Endodermal cell (in vitro differentiated cells): ENCODE results near the gene ENTPD1. TPM values are rescaled to one million over a fixed set of nuclear protein-coding genes. Genes with fewer than 3 reads are reported as not detected.

ENCODE experiments used
- DNase-seq: peaks from one replicate; pipeline ENCODE4 v3.0.0-alpha.2; 2017
- H3K27ac ChIP-seq: 2 replicates; pipeline ENCODE4 v1.5.1; 2013; ENCODE audit warnings: mild to moderate bottlenecking, low read depth, low read length, moderate library complexity
- H3K27me3 ChIP-seq: 2 replicates; pipeline ENCODE4 v1.6.1; 2013; ENCODE audit warnings: mild to moderate bottlenecking, low read length, moderate library complexity; ENCODE audit not compliant: insufficient read depth, control insufficient read depth, poor library complexity, severe bottlenecking
- H3K36me3 ChIP-seq: 2 replicates; pipeline ENCODE4 v1.7.0; 2013; ENCODE audit warnings: mild to moderate bottlenecking, low read length, moderate library complexity; ENCODE audit not compliant: control insufficient read depth, insufficient read depth
- H3K4me1 ChIP-seq: one replicate; pipeline ENCODE4 v1.7.0; 2013; ENCODE audit warnings: low read length; ENCODE audit not compliant: control insufficient read depth, insufficient read depth
- H3K4me3 ChIP-seq: 2 replicates; pipeline ENCODE4 v1.5.1; 2013; ENCODE audit warnings: mild to moderate bottlenecking, low read length, moderate library complexity
- H3K9ac ChIP-seq: 2 replicates; pipeline ENCODE4 v1.6.1; 2013; ENCODE audit warnings: mild to moderate bottlenecking, low read length, moderate library complexity; ENCODE audit not compliant: poor library complexity, severe bottlenecking; ENCODE audit errors: extremely low read depth
- H3K9me3 ChIP-seq: 2 replicates; pipeline ENCODE4 v1.6.1; 2013; ENCODE audit warnings: mild to moderate bottlenecking, low read length, moderate library complexity; ENCODE audit not compliant: control insufficient read depth
- H3K27ac Mint-ChIP-seq: 2 replicates; pipeline ENCODE4 v1.8.0; 2020; ENCODE audit warnings: mixed read lengths
- H3K27me3 Mint-ChIP-seq: 2 replicates; pipeline ENCODE4 v1.8.0; 2021; ENCODE audit warnings: mild to moderate bottlenecking, mixed read lengths; ENCODE audit not compliant: insufficient read depth
- H3K36me3 Mint-ChIP-seq: 2 replicates; pipeline ENCODE4 v1.8.0; 2020; ENCODE audit warnings: low read depth, mixed read lengths
- H3K4me1 Mint-ChIP-seq: 2 replicates; pipeline ENCODE4 v1.8.0; 2020; ENCODE audit warnings: mixed read lengths
- H3K4me3 Mint-ChIP-seq: 2 replicates; pipeline ENCODE4 v1.8.0; 2020; ENCODE audit warnings: mild to moderate bottlenecking, moderate library complexity, mixed read lengths
- H3K9me3 Mint-ChIP-seq: 2 replicates; pipeline ENCODE4 v1.8.0; 2020; ENCODE audit warnings: mild to moderate bottlenecking, mixed read lengths
- CTCF ChIP-seq: fragments of 200-600 bp; sonication (generic); conservative IDR thresholded peaks from 2 replicates; pipeline ENCODE4 v1.5.0; 2021; ENCODE audit warnings: antibody characterized with exemption, mild to moderate bottlenecking
- WGBS, 2 experiments: methylation state at CpG; one replicate each; pipeline versions ENCODE4 v1.1.5 to v1.1.7; 2013; ENCODE audit warnings: missing lambda C conversion rate in 2 of 2, mixed read lengths in 1 of 2; ENCODE audit not compliant: insufficient coverage in 1 of 2, insufficient read length in 1 of 2; 5-methylcytosine and 5-hydroxymethylcytosine counted together
- total RNA-seq, 2 donors: library from RNA; stranded (reverse); fragmentation: NEBNext Ultra II Directional in 1 of 2; extraction: Animal tissue kit (Norgen Biotek cat#: 25700) in 1 of 2; gene quantifications; 2 replicates in 1 of 2; 3 replicates in 1 of 2; pipeline ENCODE4 v1.2.1, GENCODE V29; 2021

Gene ENTPD1
- total RNA-seq, 2 donors from 2014 or later, result 3.9 TPM

GRCh38 chr10:95837783-95838182 lies 81.8 kb downstream of the ENTPD1 start:
- peaks cover 4% of the 10 kb centered on the region for H3K4me1 ChIP-seq

GRCh38 chr10:95840121-95840520 lies 84.2 kb downstream of the ENTPD1 start:
- peaks cover 24% of the 10 kb centered on the region for H3K36me3 ChIP-seq
- H3K9me3 ChIP-seq, result no peaks in the 10 kb centered on the region
- peaks cover 28% of the 10 kb centered on the region for H3K27me3 ChIP-seq
- H3K4me1 Mint-ChIP-seq, result peaks cover 33% of the 10 kb centered on the region
- no peaks in the 10 kb centered on the region for H3K36me3 Mint-ChIP-seq
- no peak overlapping the region for H3K9ac ChIP-seq
- H3K4me3 Mint-ChIP-seq, result no peak overlapping the region
- peaks cover 4% of the 10 kb centered on the region for H3K4me1 ChIP-seq
- H3K27me3 Mint-ChIP-seq, result peaks cover 35% of the 10 kb centered on the region
- no peak overlapping the region for H3K27ac Mint-ChIP-seq
- WGBS, 2 experiments, result 95 to 100% methylated on average over 2 of the region's 2 CpGs
- no peak overlapping the region for H3K4me3 ChIP-seq
- no peaks in the 10 kb centered on the region for H3K9me3 Mint-ChIP-seq
- DNase-seq, result no peak
- TF ChIP-seq CTCF, result no peak
- H3K27ac ChIP-seq, result no peak overlapping the region

More at GRCh38 chr10:95837783-95838182, 81.8 kb downstream of the ENTPD1 start:
- peaks cover 8% of the 10 kb centered on the region for H3K27me3 ChIP-seq
- H3K9me3 ChIP-seq, result no peaks in the 10 kb centered on the region
- H3K36me3 ChIP-seq, result peaks cover 2% of the 10 kb centered on the region
- no peaks in the 10 kb centered on the region for H3K9me3 Mint-ChIP-seq
- no peak overlapping the region for H3K4me3 ChIP-seq
- TF ChIP-seq CTCF, result no peak
- H3K27me3 Mint-ChIP-seq, result peaks cover 13% of the 10 kb centered on the region
- H3K27ac Mint-ChIP-seq, result no peak overlapping the region
- H3K4me3 Mint-ChIP-seq, result no peak overlapping the region
- peaks cover 2% of the 10 kb centered on the region for H3K36me3 Mint-ChIP-seq
- H3K4me1 Mint-ChIP-seq, result peaks cover 33% of the 10 kb centered on the region
- no peak for DNase-seq
- H3K27ac ChIP-seq, result no peak overlapping the region
- H3K9ac ChIP-seq, result no peak overlapping the region
- 94 to 100% methylated on average over 3 of the region's 3 CpGs for WGBS, 2 experiments

GRCh38 chr10:95840681-95841080 lies 84.7 kb downstream of the ENTPD1 start:
- no peak overlapping the region for H3K27ac ChIP-seq
- Mint-ChIP-seq H3K4me1 (peaks cover 30% of the 10 kb centered on the region), H3K27ac (peak overlapping the region; percentile 11), H3K4me3 (no peak overlapping the region), H3K9me3 (no peaks in the 10 kb centered on the region), H3K36me3 (no peaks in the 10 kb centered on the region), H3K27me3 (peaks cover 37% of the 10 kb centered on the region)
- H3K27me3 ChIP-seq, result peaks cover 28% of the 10 kb centered on the region
- H3K36me3 ChIP-seq, result peaks cover 29% of the 10 kb centered on the region
- no peak overlapping the region for H3K9ac ChIP-seq
- 21% methylated on average over 1 of the region's 1 CpG; no CpG with 5 or more reads in 1 of the 2 experiments for WGBS, 2 experiments
- no peak for TF ChIP-seq CTCF
- no peak for DNase-seq
- H3K9me3 ChIP-seq, result no peaks in the 10 kb centered on the region
- peaks cover 4% of the 10 kb centered on the region for H3K4me1 ChIP-seq
- H3K4me3 ChIP-seq, result no peak overlapping the region
